Sigmoid colon (tissue), 3 donors: Measurements from ENCODE around the gene PSMA6.

ENCODE experiments used
- POLR2A ChIP-seq, 2 donors: fragments of 450-650 bp; IDR thresholded peaks; one replicate each; pipeline ENCODE4 v1.6.1; 2016; ENCODE audit warnings: antibody characterized with exemption in 2 of 2, mild to moderate bottlenecking in 2 of 2, moderate library complexity in 2 of 2
- TF ChIP-seq, protein P1 (sequence below), 4 experiments: fragments of 450-650 bp in 3 of 4; fragments of 200-600 bp in 1 of 4; IDR thresholded peaks; one replicate each; pipeline ENCODE4 v1.5.1; 2016 to 2019; ENCODE audit warnings: antibody characterized with exemption in 4 of 4, mild to moderate bottlenecking in 3 of 4, moderate library complexity in 2 of 4

DNA sequence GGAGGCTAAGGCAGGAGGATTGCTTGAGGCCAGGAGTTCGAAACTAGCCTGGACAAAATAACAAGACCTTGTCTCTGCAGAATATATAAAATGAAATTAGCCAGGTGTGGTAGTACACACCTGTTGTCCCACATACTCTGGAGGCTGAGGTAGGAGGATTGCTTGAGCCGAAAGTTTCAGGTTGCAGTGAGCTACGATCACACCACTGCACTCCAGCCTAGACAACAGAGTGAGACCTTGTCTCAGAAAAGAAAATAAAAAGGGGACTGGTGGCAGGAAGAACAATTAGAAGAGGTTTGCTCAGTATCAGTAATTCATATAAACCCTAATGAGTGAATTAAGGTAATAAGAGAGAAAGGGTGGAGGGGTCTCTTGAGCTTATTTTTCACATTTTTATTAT lies 8.0 kb downstream of the PSMA6 start:
- TF ChIP-seq, protein P1, sequence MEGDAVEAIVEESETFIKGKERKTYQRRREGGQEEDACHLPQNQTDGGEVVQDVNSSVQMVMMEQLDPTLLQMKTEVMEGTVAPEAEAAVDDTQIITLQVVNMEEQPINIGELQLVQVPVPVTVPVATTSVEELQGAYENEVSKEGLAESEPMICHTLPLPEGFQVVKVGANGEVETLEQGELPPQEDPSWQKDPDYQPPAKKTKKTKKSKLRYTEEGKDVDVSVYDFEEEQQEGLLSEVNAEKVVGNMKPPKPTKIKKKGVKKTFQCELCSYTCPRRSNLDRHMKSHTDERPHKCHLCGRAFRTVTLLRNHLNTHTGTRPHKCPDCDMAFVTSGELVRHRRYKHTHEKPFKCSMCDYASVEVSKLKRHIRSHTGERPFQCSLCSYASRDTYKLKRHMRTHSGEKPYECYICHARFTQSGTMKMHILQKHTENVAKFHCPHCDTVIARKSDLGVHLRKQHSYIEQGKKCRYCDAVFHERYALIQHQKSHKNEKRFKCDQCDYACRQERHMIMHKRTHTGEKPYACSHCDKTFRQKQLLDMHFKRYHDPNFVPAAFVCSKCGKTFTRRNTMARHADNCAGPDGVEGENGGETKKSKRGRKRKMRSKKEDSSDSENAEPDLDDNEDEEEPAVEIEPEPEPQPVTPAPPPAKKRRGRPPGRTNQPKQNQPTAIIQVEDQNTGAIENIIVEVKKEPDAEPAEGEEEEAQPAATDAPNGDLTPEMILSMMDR (IDR thresholded peaks at IDR 0.05) = no peak
- TF ChIP-seq POLR2A (IDR thresholded peaks at IDR 0.05) = no peak
